Endothelial cell of umbilical vein (primary cell): Measurements from ENCODE around the gene NBPF19. TPM values are rescaled to one million over a fixed set of nuclear protein-coding genes. Genes with fewer than 3 reads are reported as not detected.
"Not testable (repeated sequence)": the region's sequence is repeated elsewhere in the genome, so short reads cannot be mapped to it uniquely, and the experiment has no call there.

Source experiments
- BruUV-seq: library from RNA; stranded (reverse); fragments of 400-500 nt; replicated peaks from 2 replicates; lab custom pipeline; 2021; lab: Mats Ljungman, UMichigan
- CTCF ChIA-PET: fragments of 300-600, 350-600 bp; sonication (Branson Sonifier 250); formaldehyde crosslinking; loops from one replicate; lab custom pipeline; 2021; ENCODE audit warnings: antibody characterized with exemption, inconsistent platforms; lab: Charles Lee
- POLR2A ChIA-PET: fragments of 300-600, 350-600 bp; sonication (Branson Sonifier 250); formaldehyde crosslinking; loops from one replicate; lab custom pipeline; 2021; ENCODE audit warnings: antibody characterized with exemption, inconsistent platforms; lab: Charles Lee
- DNase-seq: peaks from one replicate; pipeline ENCODE4 v3.0.0-alpha.2; 2011; ENCODE audit warnings: low read depth, low spot score
- FAIRE-seq: peaks from 2 replicates; lab custom pipeline; 2011; peaks lifted over from hg19 to GRCh38; lab: Jason Lieb, UNC
- H2AFZ ChIP-seq: 2 replicates; pipeline ENCODE4 v1.6.0; 2012; ENCODE audit warnings: low read depth, low read length, control low read depth, inconsistent platforms
- H3K27ac ChIP-seq: 2 replicates; pipeline ENCODE4 v1.5.1; 2011; ENCODE audit warnings: low read depth, mild to moderate bottlenecking, control low read depth, low read length, moderate library complexity; ENCODE audit not compliant: insufficient read depth
- H3K27me3 ChIP-seq, 2 experiments: 2 replicates each; pipeline versions ENCODE4 v1.6.0 to v1.6.1; 2011; ENCODE audit warnings: low read length in 2 of 2, mixed read lengths in 1 of 2; ENCODE audit not compliant: control insufficient read depth in 2 of 2, insufficient read depth in 2 of 2
- H3K36me3 ChIP-seq, 2 experiments: 2 replicates in 1 of 2; 3 replicates in 1 of 2; pipeline ENCODE4 v1.5.1; 2011; ENCODE audit warnings: low read length in 2 of 2, mild to moderate bottlenecking in 1 of 2, moderate library complexity in 1 of 2; ENCODE audit not compliant: control insufficient read depth in 2 of 2, insufficient read depth in 2 of 2; ENCODE audit errors: extremely low read depth in 1 of 2
- H3K4me1 ChIP-seq: 3 replicates; pipeline ENCODE4 v1.5.1; 2011; ENCODE audit warnings: mild to moderate bottlenecking, low read length; ENCODE audit not compliant: control insufficient read depth, insufficient read depth; ENCODE audit errors: extremely low read depth
- H3K4me2 ChIP-seq: 2 replicates; pipeline ENCODE4 v1.6.1; 2011; ENCODE audit warnings: low read length, control low read depth, mixed read lengths; ENCODE audit not compliant: insufficient read depth
- H3K4me3 ChIP-seq, 3 experiments: fragments of 200-600 bp in 1 of 3; sonication (generic), shearing (Covaris generic) in 1 of 3; replicated peaks in 1 of 3; 2 replicates each; pipeline ENCODE4 v1.5.1; 2011 to 2016; ENCODE audit warnings: control low read depth in 3 of 3, low read length in 3 of 3, mild to moderate bottlenecking in 2 of 3, inconsistent platforms in 1 of 3, low read depth in 1 of 3, moderate library complexity in 1 of 3; ENCODE audit not compliant: insufficient read depth in 1 of 3
- H3K79me2 ChIP-seq: 2 replicates; pipeline ENCODE4 v1.6.0; 2012; ENCODE audit warnings: low read length, inconsistent platforms; ENCODE audit not compliant: control insufficient read depth, insufficient read depth
- H3K9ac ChIP-seq: replicated peaks from 2 replicates; pipeline ENCODE3; 2011; ENCODE audit warnings: low read length, control low read depth; ENCODE audit not compliant: insufficient read depth; ENCODE audit errors: extremely low read depth
- H3K9me1 ChIP-seq: replicated peaks from 3 replicates; pipeline ENCODE4 v1.6.0; 2011; ENCODE audit warnings: mild to moderate bottlenecking, low read length; ENCODE audit not compliant: control insufficient read depth, insufficient read depth; ENCODE audit errors: extremely low read depth
- H3K9me3 ChIP-seq: replicated peaks from 2 replicates; pipeline ENCODE4 v1.5.1; 2012; ENCODE audit warnings: low read length, inconsistent platforms; ENCODE audit not compliant: control insufficient read depth, insufficient read depth
- H4K20me1 ChIP-seq: replicated peaks from 2 replicates; pipeline ENCODE3; 2011; ENCODE audit warnings: mild to moderate bottlenecking, low read length; ENCODE audit not compliant: control insufficient read depth, insufficient read depth; ENCODE audit errors: extremely low read depth
- dilution Hi-C: fragments of 300-500 bp; cut with MboI; formaldehyde crosslinking; loops from one replicate; pipeline ENCODE4 v1.15.0; 2019; ENCODE audit warnings: low sequenced_read_pairs; ENCODE audit not compliant: extremely low pct_ligation_motif_present
- intact Hi-C: fragments of 100-400 bp; cut with micrococcal nuclease; formaldehyde crosslinking; loops from one replicate; pipeline ENCODE4 v1.10.0; 2022
- polyA plus RNA-seq, 4 experiments: library from polyadenylated mRNA; depleted of rRNA in 3 of 4; stranded (reverse) in 3 of 4; unstranded in 1 of 4; fragments of >200 nt; gene quantifications; 2 replicates each; pipeline versions ENCODE4 v1.2.1 to v1.2.3, GENCODE V29; 2011 to 2012; ENCODE audit warnings: missing spikeins in 1 of 4
- total RNA-seq: library from RNA; stranded (reverse); gene quantifications from 2 replicates; pipeline ENCODE4 v1.2.3, GENCODE V29; 2021

The NBPF19 gene
- total and polyA plus RNA-seq, 2 donors (not counting 3 experiments of a cell fraction or from before 2014, with no cell fraction given) = 3.0 to 7.7 TPM

- POLR2A ChIA-PET = not testable (repeated sequence)
Measured at GRCh38 chr1:149452196-149452595, 22.6 kb upstream of the NBPF19 start.

DNA sequence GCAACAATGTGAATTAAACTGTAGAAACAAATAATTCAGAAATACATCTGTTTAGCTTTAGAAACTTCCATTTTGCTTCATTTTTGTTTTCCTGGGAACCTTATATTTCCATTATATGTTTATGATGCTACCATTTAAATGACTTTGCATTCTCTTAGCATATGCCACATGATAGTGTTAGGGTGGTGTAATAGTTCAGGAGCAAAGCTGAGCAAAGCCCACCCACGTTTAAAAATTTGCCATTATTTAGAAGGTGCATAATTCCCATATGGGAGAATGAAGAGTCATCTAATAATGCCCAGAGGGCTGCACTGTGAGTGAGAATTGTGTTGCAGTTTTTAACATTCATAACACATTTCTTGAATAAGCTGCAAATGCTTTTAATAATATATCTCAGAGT lies 22.2 kb upstream of the NBPF19 start:
- CTCF ChIA-PET, H3K9ac ChIP-seq, intact Hi-C loops, FAIRE-seq, BruUV-seq, POLR2A ChIA-PET, H3K4me3 ChIP-seq, H4K20me1 ChIP-seq, H3K27me3 ChIP-seq, H3K27ac ChIP-seq, H3K9me3 ChIP-seq, H3K9me1 ChIP-seq, H3K79me2 ChIP-seq, H3K4me2 ChIP-seq, DNase-seq, H2AFZ ChIP-seq, dilution Hi-C loops, H3K36me3 ChIP-seq, H3K4me1 ChIP-seq: not testable (repeated sequence)

More at GRCh38 chr1:149452196-149452595, 22.6 kb upstream of the NBPF19 start:
- FAIRE-seq, H2AFZ ChIP-seq, dilution Hi-C loops, H3K9me3 ChIP-seq, CTCF ChIA-PET, H3K79me2 ChIP-seq, H3K4me3 ChIP-seq, H3K4me1 ChIP-seq, DNase-seq, H3K27ac ChIP-seq, H3K9ac ChIP-seq, H3K9me1 ChIP-seq, H4K20me1 ChIP-seq, H3K4me2 ChIP-seq, H3K36me3 ChIP-seq, H3K27me3 ChIP-seq, BruUV-seq, intact Hi-C loops: not testable (repeated sequence)

DNA sequence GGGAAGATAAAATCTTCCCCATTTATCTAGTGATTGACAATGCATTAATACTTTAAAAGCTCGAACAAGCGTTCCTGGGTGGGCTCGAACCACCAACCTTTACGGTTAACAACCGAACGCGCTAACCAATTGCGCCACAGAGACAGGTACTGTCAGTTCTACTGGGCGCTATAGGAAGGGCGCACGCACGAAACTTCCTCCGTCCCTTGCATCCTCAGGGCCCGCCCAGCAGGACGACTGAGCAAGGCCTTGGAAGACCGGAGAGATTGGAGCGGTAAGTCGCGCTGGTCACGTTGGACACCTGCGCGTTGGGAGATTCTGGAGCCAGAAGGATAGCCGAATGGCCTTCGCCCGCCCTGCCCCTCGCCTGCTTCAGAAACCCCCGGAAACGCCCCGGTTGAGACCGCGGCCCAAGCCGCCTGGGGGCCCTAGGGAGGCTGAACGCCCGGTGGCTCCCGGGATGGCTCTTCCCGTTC lies 83.5 kb downstream of the NBPF19 start:
- H2AFZ ChIP-seq, H3K9ac ChIP-seq, FAIRE-seq, H3K79me2 ChIP-seq, H3K36me3 ChIP-seq, BruUV-seq, H3K9me3 ChIP-seq, H3K4me2 ChIP-seq, CTCF ChIA-PET, dilution Hi-C loops, H3K27me3 ChIP-seq, H3K4me1 ChIP-seq, H3K27ac ChIP-seq, POLR2A ChIA-PET, H4K20me1 ChIP-seq, H3K9me1 ChIP-seq, intact Hi-C loops: not testable (repeated sequence)
- DNase-seq = peak; percentile 26
- H3K4me3 ChIP-seq = peak overlapping the region in 1 of 3 experiments; percentile 18

- DNase-seq, H3K27ac ChIP-seq, H2AFZ ChIP-seq, H3K36me3 ChIP-seq, H3K9me1 ChIP-seq, dilution Hi-C loops, H3K9me3 ChIP-seq, H3K4me2 ChIP-seq, H3K27me3 ChIP-seq, CTCF ChIA-PET, POLR2A ChIA-PET, H3K4me3 ChIP-seq, H3K9ac ChIP-seq, FAIRE-seq, BruUV-seq, H4K20me1 ChIP-seq, intact Hi-C loops, H3K4me1 ChIP-seq, H3K79me2 ChIP-seq: not testable (repeated sequence)
Measured at GRCh38 chr1:149561806-149562205, 87.0 kb downstream of the NBPF19 start.
